ENCODE data around the gene AUNIP. TPM values are rescaled to one million over a fixed set of nuclear protein-coding genes. Genes with fewer than 3 reads are reported as not detected.

AUNIP gene
- total RNA-seq, 2 experiments from 2014 or later, result 9.6 to 12.9 TPM

DNA sequence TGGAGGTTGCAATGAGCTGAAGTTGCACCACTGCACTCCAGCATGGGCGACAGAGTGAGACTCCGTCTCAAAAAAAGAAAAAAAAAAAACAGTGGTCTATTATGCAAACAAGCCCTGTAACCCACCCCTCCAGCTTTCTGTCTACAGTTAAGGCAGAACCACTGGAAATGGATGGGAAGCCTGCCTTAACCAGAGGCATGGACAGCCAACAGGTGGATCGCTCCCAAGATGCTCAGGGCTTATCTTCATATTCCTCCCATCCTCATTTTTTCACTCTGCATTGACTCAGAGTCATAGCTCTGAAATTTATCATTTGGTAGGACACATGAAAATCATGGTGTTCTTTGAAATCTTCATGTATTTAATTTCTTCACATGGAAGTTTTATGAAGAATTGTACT, 30.8 kb downstream of the AUNIP start:
- Mint-ChIP-seq H3K4me3 (no peak overlapping the region), H3K36me3 (ENCODE audit: low read depth) (peaks cover 38% of the 10 kb centered on the region), H3K4me1 (peaks cover 6% of the 10 kb centered on the region), H3K27me3 (no peaks in the 10 kb centered on the region), H3K27ac (no peak overlapping the region), H3K9me3 (ENCODE audit: low read depth) (no peaks in the 10 kb centered on the region)
- DNase-seq (no peak), ATAC-seq (no peak)
- POLR2A ChIA-PET, result interaction anchor here (0.5 kb wide), 1 partner anchor 15 kb away, joined by 7 read pairs; no protein-coding TSS in a partner anchor
- intact Hi-C loops (cut with DNase I, micrococcal nuclease), result no loop called here
- CTCF ChIA-PET, result no interaction called here

DNA sequence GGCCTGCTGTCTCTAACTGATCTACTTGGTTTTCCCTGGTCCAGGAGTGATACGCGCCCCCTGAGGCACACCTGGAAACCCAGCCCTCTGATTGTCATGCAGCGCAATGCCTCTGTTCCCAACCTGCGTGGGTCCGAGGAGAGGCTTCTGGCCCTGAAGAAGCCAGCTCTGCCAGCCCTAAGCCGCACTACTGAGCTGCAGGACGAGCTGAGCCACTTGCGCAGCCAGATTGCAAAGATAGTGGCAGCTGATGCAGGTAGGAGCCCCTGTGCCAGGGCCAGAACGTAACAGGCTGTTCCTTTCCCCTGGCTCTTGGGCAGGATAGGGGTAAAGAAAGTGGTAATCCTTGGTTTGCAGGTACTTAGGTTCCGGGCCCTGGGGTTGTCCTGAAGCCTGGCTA, 32.7 kb downstream of the AUNIP start:
- H3K4me1 Mint-ChIP-seq, result peaks cover 7% of the 10 kb centered on the region
- ATAC-seq (no peak), DNase-seq (no peak)
- ChIA-PET POLR2A (interaction anchor here (0.6 kb wide), 1 partner anchor 1966 kb away, joined by 3 read pairs; no protein-coding TSS in a partner anchor), CTCF (interaction anchor here (0.9 kb wide), 1 partner anchor 16 kb away, joined by 3 read pairs; no protein-coding TSS in a partner anchor)
- H3K4me3 Mint-ChIP-seq, result no peak overlapping the region
- no peak overlapping the region for H3K27ac Mint-ChIP-seq
- H3K36me3 Mint-ChIP-seq (ENCODE audit: low read depth), result peaks cover 28% of the 10 kb centered on the region
- H3K9me3 Mint-ChIP-seq (ENCODE audit: low read depth), result no peaks in the 10 kb centered on the region
- intact Hi-C loops (cut with DNase I, micrococcal nuclease), result no loop called here
- no peaks in the 10 kb centered on the region for H3K27me3 Mint-ChIP-seq

DNA sequence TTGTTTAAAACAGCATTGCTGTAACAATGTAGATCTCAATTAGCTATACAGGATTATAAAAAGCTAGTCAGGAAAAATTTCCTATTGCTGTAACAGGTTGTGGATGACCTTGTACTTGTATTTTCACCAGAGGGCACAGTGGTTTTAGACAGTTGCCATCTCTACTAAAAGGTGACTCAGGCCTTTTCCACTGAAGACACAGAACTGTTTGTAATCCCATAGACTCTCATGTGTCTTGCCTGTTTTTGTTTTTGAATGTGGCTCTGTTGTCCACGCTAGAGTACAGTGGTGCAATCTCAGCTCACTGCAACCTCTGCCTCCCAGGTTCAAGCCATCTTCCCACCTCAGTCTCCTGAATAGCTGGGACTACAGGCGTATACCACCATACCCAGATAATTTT, 33.7 kb downstream of the AUNIP start:
- ChIA-PET CTCF (interaction anchor here (0.6 kb wide), 2 partner anchors 286 to 347 kb away, joined by 3 read pairs; no protein-coding TSS in a partner anchor), POLR2A (no interaction called here)
- intact Hi-C loops (cut with DNase I, micrococcal nuclease), result no loop called here
- no peaks in the 10 kb centered on the region for H3K9me3 Mint-ChIP-seq (ENCODE audit: low read depth)
- H3K36me3 Mint-ChIP-seq (ENCODE audit: low read depth), result peaks cover 25% of the 10 kb centered on the region
- no peak for DNase-seq
- no peak for ATAC-seq
- H3K4me1 Mint-ChIP-seq, result peaks cover 15% of the 10 kb centered on the region
- no peak overlapping the region for H3K27ac Mint-ChIP-seq
- H3K27me3 Mint-ChIP-seq, result no peaks in the 10 kb centered on the region
- no peak overlapping the region for H3K4me3 Mint-ChIP-seq

DNA sequence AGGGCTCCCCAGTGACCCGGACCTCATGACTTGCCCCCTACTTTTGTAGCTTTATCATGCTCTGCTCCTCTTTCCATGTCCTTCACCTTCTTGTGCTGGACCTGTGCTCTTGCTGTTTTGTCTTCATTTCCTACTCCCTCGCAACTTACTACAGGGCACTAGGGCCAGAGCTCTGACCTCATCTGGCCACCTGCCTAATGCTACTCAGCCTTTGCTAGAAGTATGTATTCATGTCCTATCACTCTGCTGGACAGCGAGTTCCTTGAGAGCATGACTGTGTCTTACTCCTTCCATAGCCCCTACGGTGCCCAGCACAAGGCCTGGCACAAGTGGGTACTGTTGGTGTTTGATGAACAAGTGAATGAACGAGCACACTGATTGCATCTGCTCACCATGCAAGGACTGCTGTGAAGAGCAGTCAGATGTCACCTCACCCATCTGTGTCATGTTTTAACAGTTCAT, 37.6 kb downstream of the AUNIP start:
- Mint-ChIP-seq H3K4me3 (peak overlapping the region; percentile 87), H3K4me1 (peaks cover 30% of the 10 kb centered on the region)

DNA sequence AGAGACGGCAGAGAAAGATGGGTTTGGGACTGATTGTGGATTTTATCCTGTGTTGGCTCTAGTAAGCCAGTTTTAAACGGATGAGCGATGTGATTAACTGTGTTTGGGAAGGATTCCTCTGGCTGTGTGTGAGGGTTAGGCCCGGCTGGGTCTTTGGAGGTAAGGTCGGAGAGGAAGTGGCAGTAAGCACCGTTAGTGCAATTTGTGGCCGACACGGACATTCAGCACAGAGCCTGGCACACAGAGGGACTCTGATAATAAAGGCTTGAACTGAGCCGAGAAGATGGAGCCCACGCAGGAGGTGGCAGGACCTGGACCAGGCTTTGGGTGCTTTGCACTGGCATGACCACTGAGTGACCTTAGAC, 38.2 kb downstream of the AUNIP start:
- H3K27ac Mint-ChIP-seq, result peak overlapping the region; percentile 91
- no peaks in the 10 kb centered on the region for H3K9me3 Mint-ChIP-seq (ENCODE audit: low read depth)
- peaks cover 33% of the 10 kb centered on the region for H3K4me1 Mint-ChIP-seq
- H3K4me3 Mint-ChIP-seq, result peak overlapping the region; percentile 87
- DNase-seq (no peak), ATAC-seq (no peak)
- ChIA-PET CTCF (no interaction called here), POLR2A (no interaction called here)
- H3K27me3 Mint-ChIP-seq, result no peaks in the 10 kb centered on the region
- peaks cover 5% of the 10 kb centered on the region for H3K36me3 Mint-ChIP-seq (ENCODE audit: low read depth)
- intact Hi-C loops (cut with DNase I, micrococcal nuclease), result loop anchor here in 1 of 2 experiments (2.0 kb wide), 1 partner anchor 74 kb away; no protein-coding TSS in a partner anchor

More for the DNA sequence above, 37.6 kb downstream of the AUNIP start:
- H3K9me3 Mint-ChIP-seq (ENCODE audit: low read depth), result no peaks in the 10 kb centered on the region
- ChIA-PET CTCF (interaction anchor here (0.5 to 0.7 kb wide), 2 partner anchors 299 to 573 kb away, joined by 3 read pairs; no protein-coding TSS in a partner anchor), POLR2A (no interaction called here)
- DNase-seq (no peak), ATAC-seq (no peak)
- H3K27ac Mint-ChIP-seq, result peak overlapping the region; percentile 53
- intact Hi-C loops (cut with DNase I, micrococcal nuclease), result loop anchor here in 1 of 2 experiments (2.0 kb wide), 1 partner anchor 73 kb away; no protein-coding TSS in a partner anchor
- H3K27me3 Mint-ChIP-seq, result no peaks in the 10 kb centered on the region
- H3K36me3 Mint-ChIP-seq (ENCODE audit: low read depth), result peaks cover 8% of the 10 kb centered on the region

DNA sequence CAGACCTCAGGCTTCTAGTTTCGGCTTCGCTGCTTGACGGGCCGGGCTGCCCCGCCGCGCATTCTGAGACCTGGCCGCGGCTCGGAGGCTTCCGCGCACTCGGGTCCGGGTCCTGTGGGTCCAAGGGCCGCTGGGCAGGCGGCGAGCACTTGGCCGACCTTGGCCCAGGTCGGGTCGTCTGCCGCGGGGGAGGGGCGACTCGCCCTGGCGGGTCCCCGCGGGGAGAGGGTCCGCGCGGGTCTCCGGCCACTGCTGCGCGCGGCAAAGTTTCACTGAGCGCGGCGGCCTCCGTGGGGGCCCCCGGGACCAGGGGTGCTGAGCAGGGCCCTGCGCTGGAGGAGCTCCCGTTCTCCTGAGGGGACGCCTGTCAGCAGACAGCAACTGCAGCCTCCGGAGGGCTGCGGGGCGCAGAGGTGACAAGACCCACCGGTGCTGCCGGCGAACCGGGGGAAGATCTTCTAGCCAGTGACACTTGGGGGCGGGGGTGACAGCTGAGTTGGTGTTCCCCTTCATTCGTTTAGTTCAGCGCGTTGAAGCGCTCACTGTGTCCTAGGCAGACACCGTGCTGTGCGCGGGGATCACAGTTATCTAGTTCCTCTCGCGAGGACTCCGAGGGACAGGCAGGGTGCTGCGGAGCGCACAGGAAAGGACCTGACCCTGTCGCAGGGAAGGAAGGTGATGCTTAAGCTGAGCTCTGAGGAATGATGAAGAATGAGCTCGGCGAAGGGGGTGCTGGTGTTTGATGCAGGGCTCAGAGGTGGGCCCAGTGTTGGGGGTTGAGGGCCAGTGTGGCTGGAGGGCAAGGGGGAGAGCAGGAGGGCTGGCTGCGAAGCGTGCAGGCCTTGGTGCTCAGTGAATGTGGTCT, 38.8 kb downstream of the AUNIP start:
- CTCF ChIA-PET, result interaction anchor here (0.6 to 1.5 kb wide), 8 partner anchors 32 to 297 kb away, joined by 3 to 5 read pairs (median 4); partner anchors contain the start of gene PAFAH2
- Mint-ChIP-seq H3K9me3 (ENCODE audit: low read depth) (no peaks in the 10 kb centered on the region), H3K4me3 (peak overlapping the region; percentile 87), H3K27me3 (no peaks in the 10 kb centered on the region), H3K27ac (peak overlapping the region; percentile 91), H3K36me3 (ENCODE audit: low read depth) (peaks cover 4% of the 10 kb centered on the region), H3K4me1 (peaks cover 33% of the 10 kb centered on the region)
- POLR2A ChIA-PET, result interaction anchor here (0.6 to 1.1 kb wide), 3 partner anchors 84 to 212 kb away, joined by 3 read pairs; no protein-coding TSS in a partner anchor
- ATAC-seq, result peak; percentile 74
- peak; percentile 87 for DNase-seq
- intact Hi-C loops (cut with DNase I, micrococcal nuclease), result loop anchor here in 1 of 2 experiments (1.0 to 2.0 kb wide), 6 partner anchors 39 to 390 kb away; partner anchors contain the start of genes AUNIP, MACO1, PAFAH2 and PAQR7

DNA sequence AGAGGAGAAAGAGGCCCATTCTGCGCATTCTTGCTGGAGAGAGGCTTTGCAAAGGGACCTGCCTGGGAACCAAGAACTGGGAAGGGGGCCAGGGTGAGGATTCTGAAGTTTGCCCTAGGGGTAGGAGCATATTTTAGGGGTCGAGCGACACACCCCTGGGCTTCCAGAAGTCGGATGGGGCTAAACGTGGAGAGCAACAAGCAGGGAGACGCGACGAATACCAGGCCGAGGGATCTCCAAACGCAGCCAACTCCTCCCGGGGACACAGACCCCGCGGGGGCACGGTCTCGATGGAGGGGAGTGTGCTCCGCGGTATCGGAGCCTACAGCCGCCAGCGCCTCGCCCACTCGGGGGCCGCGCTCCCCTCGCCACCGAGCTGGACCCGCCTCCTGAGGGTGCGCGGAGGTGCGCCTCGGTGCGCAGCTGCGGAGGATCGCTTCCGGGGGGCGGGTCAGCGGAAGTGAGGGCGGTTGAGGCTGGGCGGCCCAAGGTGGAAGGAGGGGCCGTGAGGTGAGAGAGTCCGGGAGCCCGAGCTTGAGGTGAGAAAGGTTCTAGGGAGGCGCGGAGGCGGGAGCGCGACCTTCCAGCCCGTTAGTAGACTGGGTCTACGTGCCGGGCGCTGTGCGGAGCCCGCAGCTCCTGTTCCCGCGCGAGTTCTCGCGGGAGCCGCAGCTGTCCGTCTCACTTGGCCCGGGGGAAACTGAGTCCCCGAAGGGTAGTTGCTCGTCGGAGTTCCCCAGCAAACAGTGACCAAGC, 39.6 kb downstream of the AUNIP start, which contains the start of gene MTFR1L:
TSS of gene MTFR1L (plus strand) at position 464 of the 756 bp plus-strand sequence. CDS start 3,151 bp downstream, outside the sequence.
- Mint-ChIP-seq H3K27me3 (no peaks in the 10 kb centered on the region), H3K4me1 (peaks cover 33% of the 10 kb centered on the region), H3K27ac (peak within 1 kb of the TSS; percentile 93), H3K36me3 (ENCODE audit: low read depth) (peaks cover 4% of the 10 kb centered on the region), H3K9me3 (ENCODE audit: low read depth) (no peaks in the 10 kb centered on the region), H3K4me3 (peak within 1 kb of the TSS; percentile 87)
- ChIA-PET CTCF (interaction anchor here (0.6 to 1.5 kb wide), 9 partner anchors 33 to 300 kb away, joined by 3 to 5 read pairs (median 3); partner anchors contain the start of gene PAFAH2), POLR2A (interaction anchor here (0.6 to 1.1 kb wide), 5 partner anchors 58 to 417 kb away, joined by 3 to 4 read pairs (median 3); no protein-coding TSS in a partner anchor)
- peak; percentile 92 for ATAC-seq
- intact Hi-C loops (cut with DNase I, micrococcal nuclease), result loop anchor here (1.0 to 10.0 kb wide), 12 partner anchors 40 to 575 kb away; partner anchors contain the start of genes PAFAH2 (in 2 of the 2), AUNIP (in 1 of the 2), LDLRAP1 (in 1 of the 2) and MACO1 (in 1 of the 2)
- peak; percentile 97 for DNase-seq

DNA sequence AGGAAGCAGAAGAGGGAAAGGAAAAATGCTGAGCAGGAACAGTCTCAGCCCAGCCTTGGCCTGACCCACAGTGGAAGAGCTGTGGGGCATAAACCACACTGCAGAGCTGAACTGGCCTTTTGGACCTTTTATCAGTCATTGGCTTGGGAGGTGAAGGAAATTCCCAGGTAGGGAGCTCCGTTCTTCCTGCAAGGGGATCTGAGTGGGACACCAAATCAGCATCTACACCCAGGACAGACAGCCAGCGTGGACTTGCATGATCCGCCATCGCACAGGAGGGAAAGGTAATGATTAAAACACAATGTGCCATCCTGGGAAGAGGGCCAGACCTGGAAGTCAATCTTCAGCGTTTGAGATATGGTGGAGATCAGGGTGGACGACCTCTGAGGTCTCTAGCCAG, 40.7 kb downstream of the AUNIP start:
- H3K36me3 Mint-ChIP-seq (ENCODE audit: low read depth), result peaks cover 2% of the 10 kb centered on the region
- no peaks in the 10 kb centered on the region for H3K9me3 Mint-ChIP-seq (ENCODE audit: low read depth)
- POLR2A ChIA-PET, result no interaction called here
- H3K27me3 Mint-ChIP-seq, result no peaks in the 10 kb centered on the region
- peak overlapping the region; percentile 93 for H3K27ac Mint-ChIP-seq
- DNase-seq (no peak), ATAC-seq (no peak)
- peak overlapping the region; percentile 87 for H3K4me3 Mint-ChIP-seq
- CTCF ChIA-PET, result interaction anchor here (0.7 to 1.0 kb wide), 2 partner anchors 179 to 200 kb away, joined by 3 to 4 read pairs; partner anchors contain the start of gene PAFAH2
- H3K4me1 Mint-ChIP-seq, result peaks cover 33% of the 10 kb centered on the region
- intact Hi-C loops (cut with DNase I, micrococcal nuclease), result loop anchor here (2.0 to 10.0 kb wide), 4 partner anchors 180 to 574 kb away; partner anchors contain the start of genes PAFAH2 (in 1 of the 2), RHCE (in 1 of the 2), RSRP1 (in 1 of the 2) and TMEM50A (in 1 of the 2)

DNA sequence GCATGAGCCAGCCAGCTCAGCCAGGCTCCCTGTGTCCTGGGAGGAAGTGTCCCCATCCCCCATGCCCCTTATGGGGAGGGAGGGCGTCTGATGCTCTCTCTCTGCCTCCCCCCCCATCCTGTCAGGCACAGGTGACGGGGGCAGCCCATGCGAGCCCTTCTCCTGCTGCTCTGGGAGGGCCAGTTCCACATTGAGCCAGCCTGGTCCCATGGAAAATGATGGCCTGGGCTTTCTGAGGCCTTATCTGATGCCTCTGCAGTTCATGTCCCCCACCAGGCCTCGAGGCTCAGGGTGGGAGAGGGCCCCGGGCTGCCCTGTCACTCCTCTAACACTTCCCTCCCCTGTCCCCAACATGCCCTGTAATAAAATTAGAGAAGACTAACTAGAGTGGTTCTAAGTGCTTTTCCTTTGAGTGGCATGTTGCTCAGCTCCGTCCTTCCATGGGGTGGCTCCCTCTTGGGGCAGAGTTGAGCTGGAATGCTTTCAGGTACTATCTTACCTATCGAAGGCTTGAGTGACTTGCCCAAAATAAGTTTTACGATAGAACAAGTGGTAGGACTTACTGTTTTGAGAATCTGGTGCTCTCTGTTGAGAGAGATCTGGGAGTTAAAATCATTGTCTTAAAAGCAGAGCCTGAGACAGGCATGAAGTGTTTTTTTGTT, 41.3 kb downstream of the AUNIP start:
- intact Hi-C loops (cut with DNase I, micrococcal nuclease), result loop anchor here (2.0 to 10.0 kb wide), 4 partner anchors 181 to 573 kb away; partner anchors contain the start of genes PAFAH2 (in 1 of the 2), RHCE (in 1 of the 2), RSRP1 (in 1 of the 2) and TMEM50A (in 1 of the 2)
- peaks cover 2% of the 10 kb centered on the region for H3K36me3 Mint-ChIP-seq (ENCODE audit: low read depth)
- peak overlapping the region; percentile 87 for H3K4me3 Mint-ChIP-seq
- DNase-seq (no peak), ATAC-seq (no peak)
- no peaks in the 10 kb centered on the region for H3K27me3 Mint-ChIP-seq
- POLR2A ChIA-PET, result no interaction called here
- peaks cover 33% of the 10 kb centered on the region for H3K4me1 Mint-ChIP-seq
- CTCF ChIA-PET, result interaction anchor here (0.7 to 1.0 kb wide), 2 partner anchors 180 to 199 kb away, joined by 3 to 4 read pairs; partner anchors contain the start of gene PAFAH2
- no peaks in the 10 kb centered on the region for H3K9me3 Mint-ChIP-seq (ENCODE audit: low read depth)
- peak overlapping the region; percentile 75 for H3K27ac Mint-ChIP-seq

DNA sequence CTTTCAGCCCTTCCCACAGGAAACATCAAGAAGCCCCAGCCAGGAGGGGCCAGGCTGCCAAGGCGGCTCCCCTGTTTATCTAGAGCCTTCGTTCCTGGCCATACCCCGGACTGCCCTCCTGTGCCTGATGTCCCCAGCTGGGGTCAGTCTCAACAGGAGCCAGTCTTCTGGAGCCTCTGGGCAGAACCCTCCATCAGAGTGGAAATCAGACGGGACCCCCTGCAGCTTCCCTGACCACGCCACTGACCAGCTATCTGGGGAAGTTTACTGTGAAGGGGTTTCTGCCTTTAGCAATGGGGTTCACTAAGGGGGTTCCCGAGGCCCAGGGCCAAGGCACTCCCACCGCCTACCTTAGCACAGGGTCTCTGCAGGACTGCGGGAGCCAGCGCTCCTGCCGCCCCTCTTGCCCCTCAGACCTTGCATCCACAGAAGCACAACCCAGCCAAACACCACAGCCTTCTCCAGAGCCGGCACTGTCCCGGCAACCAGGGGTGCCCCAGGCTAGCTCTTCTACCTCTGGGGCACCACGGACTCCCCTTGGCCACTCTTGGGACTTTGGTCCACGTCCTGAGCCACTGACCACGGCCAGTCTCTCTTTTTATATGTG, 43.0 kb downstream of the AUNIP start:
- H3K27ac Mint-ChIP-seq, result no peak overlapping the region
- no peaks in the 10 kb centered on the region for H3K9me3 Mint-ChIP-seq (ENCODE audit: low read depth)
- peaks cover 4% of the 10 kb centered on the region for H3K36me3 Mint-ChIP-seq (ENCODE audit: low read depth)
- ChIA-PET POLR2A (no interaction called here), CTCF (interaction anchor here (0.6 to 0.9 kb wide), 4 partner anchors 12 to 262 kb away, joined by 3 to 5 read pairs (median 4); no protein-coding TSS in a partner anchor)
- no peaks in the 10 kb centered on the region for H3K27me3 Mint-ChIP-seq
- no peak for DNase-seq
- peaks cover 24% of the 10 kb centered on the region for H3K4me1 Mint-ChIP-seq
- ATAC-seq, result no peak
- H3K4me3 Mint-ChIP-seq, result no peak overlapping the region
- intact Hi-C loops (cut with DNase I, micrococcal nuclease), result loop anchor here in 1 of 2 experiments (10.0 kb wide), 2 partner anchors 391 to 571 kb away; partner anchors contain the start of genes RHCE and RSRP1
